Muscle layer of duodenum (tissue), 2 donors: ENCODE data around the gene TUBD1.

Experiments used
- H3K27ac ChIP-seq: one replicate; pipeline ENCODE4 v1.7.0; 2013; ENCODE audit warnings: mild to moderate bottlenecking, low read length
- H3K27me3 ChIP-seq: one replicate; pipeline ENCODE4 v1.7.0; 2013; ENCODE audit warnings: low read depth, mild to moderate bottlenecking, control low read depth, low read length
- H3K36me3 ChIP-seq, 2 donors: one replicate each; pipeline ENCODE4 v1.7.0; 2013; ENCODE audit warnings: low read length in 2 of 2, control low read depth in 1 of 2, mild to moderate bottlenecking in 1 of 2; ENCODE audit not compliant: insufficient read depth in 2 of 2, control insufficient read depth in 1 of 2
- H3K4me1 ChIP-seq, 2 donors: one replicate each; pipeline ENCODE4 v1.7.0; 2013; ENCODE audit warnings: low read length in 2 of 2, mild to moderate bottlenecking in 2 of 2, control low read depth in 1 of 2, moderate library complexity in 1 of 2; ENCODE audit not compliant: insufficient read depth in 2 of 2, control insufficient read depth in 1 of 2
- H3K4me3 ChIP-seq, 2 donors: one replicate each; pipeline ENCODE4 v1.7.0; 2013; ENCODE audit warnings: low read length in 2 of 2, low read depth in 1 of 2, mild to moderate bottlenecking in 1 of 2
- H3K9me3 ChIP-seq, 2 donors: one replicate each; pipeline ENCODE4 v1.7.0; 2013; ENCODE audit warnings: low read length in 2 of 2, control low read depth in 1 of 2, mild to moderate bottlenecking in 1 of 2; ENCODE audit not compliant: control insufficient read depth in 1 of 2
- donor health status: healthy.

Gene TUBD1

DNA sequence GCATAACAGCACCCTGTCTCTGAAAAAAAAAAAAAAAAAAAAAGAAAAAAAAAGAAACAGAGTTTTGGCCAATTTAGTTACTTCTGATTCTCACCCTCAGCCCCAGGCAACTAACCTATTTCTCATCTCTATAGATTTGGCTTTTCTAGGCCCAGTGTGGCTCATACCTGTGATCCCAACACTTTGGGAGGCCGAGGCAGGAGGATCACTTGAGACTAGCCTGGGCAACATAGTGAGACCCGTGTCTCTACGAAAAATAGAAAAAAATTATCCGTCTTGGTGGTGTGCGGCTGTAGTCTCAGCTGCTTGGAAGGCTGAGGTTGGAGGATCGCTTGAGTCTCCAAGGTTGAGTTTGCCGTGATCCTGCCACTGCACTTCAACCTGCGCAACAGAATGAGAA, 8.9 kb upstream of the TUBD1 start:
- Histone ChIP-seq H3K27ac (no peak overlapping the region), H3K4me1 (no peaks in the 10 kb centered on the region), H3K9me3 (no peaks in the 10 kb centered on the region), H3K27me3 (no peaks in the 10 kb centered on the region), H3K4me3 (no peak overlapping the region), H3K36me3 (no peaks in the 10 kb centered on the region)

DNA sequence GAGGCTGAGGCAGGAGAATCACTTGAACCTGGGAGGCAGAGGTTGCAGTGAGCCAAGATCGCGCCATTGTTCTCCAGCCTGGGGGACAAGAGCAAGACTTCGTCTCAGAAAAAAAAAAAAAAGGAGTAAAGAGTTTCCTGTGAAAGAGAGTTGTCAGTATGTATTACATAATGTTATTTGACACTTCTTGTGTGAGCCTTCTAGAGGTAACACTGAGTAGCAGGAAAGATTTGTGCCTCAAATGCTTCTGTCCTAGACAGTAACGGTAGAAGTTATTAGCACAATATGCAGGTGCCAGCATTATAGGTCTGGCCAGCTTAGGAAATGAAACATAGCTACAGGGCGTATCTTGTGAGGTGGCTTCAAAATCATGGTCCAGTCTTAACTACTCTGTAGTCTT, 6.4 kb upstream of the TUBD1 start:
- Histone ChIP-seq H3K36me3 (no peaks in the 10 kb centered on the region), H3K4me1 (peaks cover 3 to 6% of the 10 kb centered on the region in 2 donors), H3K27me3 (no peaks in the 10 kb centered on the region), H3K4me3 (no peak overlapping the region), H3K9me3 (no peaks in the 10 kb centered on the region), H3K27ac (no peak overlapping the region)

DNA sequence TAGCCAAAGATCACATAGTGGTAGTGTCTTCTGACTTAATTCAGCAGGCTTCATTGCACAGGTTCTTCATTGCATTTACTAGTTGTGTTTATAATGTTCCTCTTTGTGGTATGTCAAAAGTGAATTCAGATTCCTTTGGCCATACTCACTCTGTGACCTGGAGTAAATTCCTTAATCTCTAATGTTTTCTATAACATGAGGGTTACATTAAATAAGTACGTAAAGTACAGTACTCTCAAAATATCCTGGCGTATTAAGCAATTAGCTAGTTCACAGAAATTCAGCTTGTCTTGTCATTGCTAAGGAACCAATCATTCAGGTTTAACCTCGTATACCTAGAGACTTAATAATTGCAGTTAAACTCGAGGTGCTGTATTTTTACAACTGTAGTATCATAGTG, 4.3 kb upstream of the TUBD1 start:
- Histone ChIP-seq H3K4me3 (no peak overlapping the region), H3K27ac (no peak overlapping the region), H3K36me3 (no peaks in the 10 kb centered on the region), H3K27me3 (no peaks in the 10 kb centered on the region), H3K9me3 (no peaks in the 10 kb centered on the region), H3K4me1 (peaks cover 4 to 11% of the 10 kb centered on the region in 2 donors)

GRCh38 chr17:59893676-59894100, 945 bp upstream of the TUBD1 start:
- Histone ChIP-seq H3K36me3 (no peaks in the 10 kb centered on the region), H3K27me3 (no peaks in the 10 kb centered on the region), H3K4me1 (peaks cover 4 to 11% of the 10 kb centered on the region in 2 donors), H3K9me3 (no peaks in the 10 kb centered on the region), H3K4me3 (peak overlapping the region; percentile 84 to 94), H3K27ac (peak overlapping the region; percentile 59)

GRCh38 chr17:59892251-59892923, 356 bp downstream of the TUBD1 start:
- peaks cover 3 to 8% of the 10 kb centered on the region in 2 donors for H3K36me3 ChIP-seq
- peak overlapping the region; percentile 84 to 94 for H3K4me3 ChIP-seq
- H3K27ac ChIP-seq = peak overlapping the region; percentile 77
- H3K27me3 ChIP-seq = no peaks in the 10 kb centered on the region
- H3K9me3 ChIP-seq = no peaks in the 10 kb centered on the region
- peaks cover 4 to 11% of the 10 kb centered on the region in 2 donors for H3K4me1 ChIP-seq

DNA sequence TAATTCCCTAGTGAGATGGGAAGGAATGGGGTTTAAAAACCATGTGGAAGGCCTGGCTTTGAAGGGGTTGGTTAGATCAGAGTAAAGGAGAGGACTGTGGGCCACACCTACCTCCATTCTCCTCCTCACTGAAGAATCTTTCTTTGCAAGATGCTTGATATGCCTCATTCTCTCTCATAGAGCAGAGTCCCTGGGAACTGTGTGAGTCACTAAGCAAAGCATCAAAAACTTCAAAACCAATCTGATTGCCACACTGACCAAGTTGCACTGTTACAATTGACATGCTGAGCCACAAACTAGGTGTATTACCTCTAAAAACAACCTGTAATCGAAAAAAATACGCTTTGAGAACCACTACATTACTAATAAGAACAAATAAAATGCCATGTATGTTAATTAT, 2.0 kb downstream of the TUBD1 start:
- Histone ChIP-seq H3K4me3 (no peak overlapping the region), H3K36me3 (peaks cover 7 to 14% of the 10 kb centered on the region in 2 donors), H3K27me3 (no peaks in the 10 kb centered on the region), H3K27ac (no peak overlapping the region), H3K4me1 (peaks cover 4 to 11% of the 10 kb centered on the region in 2 donors), H3K9me3 (no peaks in the 10 kb centered on the region)

GRCh38 chr17:59888145-59888750, 4.5 kb downstream of the TUBD1 start:
- H3K36me3 ChIP-seq = peaks cover 11 to 37% of the 10 kb centered on the region in 2 donors
- no peak overlapping the region for H3K27ac ChIP-seq
- H3K4me3 ChIP-seq = no peak overlapping the region
- no peaks in the 10 kb centered on the region for H3K4me1 ChIP-seq
- no peaks in the 10 kb centered on the region for H3K9me3 ChIP-seq
- no peaks in the 10 kb centered on the region for H3K27me3 ChIP-seq

- no peak overlapping the region for H3K4me3 ChIP-seq
- peaks cover 11 to 51% of the 10 kb centered on the region in 2 donors for H3K36me3 ChIP-seq
- H3K27me3 ChIP-seq = no peaks in the 10 kb centered on the region
- H3K4me1 ChIP-seq = no peaks in the 10 kb centered on the region
- H3K9me3 ChIP-seq = no peaks in the 10 kb centered on the region
- H3K27ac ChIP-seq = no peak overlapping the region
These were observed 7.9 kb downstream of the TUBD1 start for GRCh38 chr17:59884861-59885260.

DNA sequence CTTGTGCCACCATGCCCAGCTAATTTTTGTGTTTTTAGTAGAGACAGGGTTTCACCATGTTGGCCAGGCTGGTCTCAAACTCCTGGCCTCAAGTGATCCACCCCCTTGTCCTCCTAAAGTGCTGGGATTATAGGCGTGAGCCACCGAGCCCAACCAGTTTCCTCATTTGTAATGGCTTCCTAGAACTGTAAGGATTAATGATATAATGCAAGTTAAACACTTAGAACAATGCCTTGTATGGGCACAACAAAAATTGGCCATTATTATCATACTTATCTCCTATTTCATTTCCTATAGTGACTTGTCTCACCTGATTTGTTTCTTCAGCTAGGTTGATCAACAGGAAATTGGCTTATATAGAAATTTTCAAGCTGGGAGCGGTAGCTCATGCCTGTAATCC, 14.1 kb downstream of the TUBD1 start:
- Histone ChIP-seq H3K27ac (no peak overlapping the region), H3K9me3 (no peaks in the 10 kb centered on the region), H3K27me3 (no peaks in the 10 kb centered on the region), H3K4me3 (no peak overlapping the region), H3K4me1 (no peaks in the 10 kb centered on the region), H3K36me3 (peaks cover 11 to 43% of the 10 kb centered on the region in 2 donors)

GRCh38 chr17:59877965-59878364, 14.8 kb downstream of the TUBD1 start:
- H3K36me3 ChIP-seq = peaks cover 11 to 40% of the 10 kb centered on the region in 2 donors
- no peak overlapping the region for H3K4me3 ChIP-seq
- H3K27ac ChIP-seq = no peak overlapping the region
- H3K4me1 ChIP-seq = no peaks in the 10 kb centered on the region
- H3K9me3 ChIP-seq = no peaks in the 10 kb centered on the region
- no peaks in the 10 kb centered on the region for H3K27me3 ChIP-seq

- Histone ChIP-seq H3K4me1 (no peaks in the 10 kb centered on the region), H3K36me3 (peaks cover 11 to 46% of the 10 kb centered on the region in 2 donors), H3K27me3 (no peaks in the 10 kb centered on the region), H3K9me3 (no peaks in the 10 kb centered on the region), H3K27ac (no peak overlapping the region), H3K4me3 (no peak overlapping the region)
These were observed 16.6 kb downstream of the TUBD1 start for GRCh38 chr17:59876107-59876506.

DNA sequence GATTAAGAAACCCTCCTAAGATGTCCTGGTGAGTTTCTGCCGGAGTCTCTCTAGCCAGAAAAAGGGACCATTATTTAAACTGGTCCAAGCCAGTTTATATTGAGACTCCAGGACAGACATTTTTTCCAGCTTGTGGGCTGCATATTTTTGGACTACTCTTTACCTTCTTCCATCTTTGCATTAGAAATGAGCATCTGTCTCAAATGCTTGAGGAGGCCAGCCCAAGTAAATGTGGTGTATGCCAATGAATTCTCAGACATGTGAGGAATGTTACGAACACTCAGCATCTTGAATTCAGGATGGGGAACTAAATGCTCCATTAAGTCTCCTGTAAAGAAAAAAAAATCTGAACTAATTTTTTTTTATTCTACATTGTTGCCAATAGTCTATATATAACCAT, 18.4 kb downstream of the TUBD1 start:
- no peaks in the 10 kb centered on the region for H3K4me1 ChIP-seq
- H3K36me3 ChIP-seq = peaks cover 11 to 31% of the 10 kb centered on the region in 2 donors
- H3K9me3 ChIP-seq = no peaks in the 10 kb centered on the region
- H3K27me3 ChIP-seq = no peaks in the 10 kb centered on the region
- no peak overlapping the region for H3K27ac ChIP-seq
- H3K4me3 ChIP-seq = no peak overlapping the region
